Sigmoid colon (tissue), 4 donors: Measurements from ENCODE around the gene TPST2.

Source experiments
- EP300 ChIP-seq, 4 donors: sonication (generic); formaldehyde crosslinking; IDR thresholded peaks; one replicate each; pipeline ENCODE4 v1.6.1; 2017; ENCODE audit warnings: antibody characterized with exemption in 4 of 4
- POLR2A ChIP-seq, 2 donors: fragments of 450-650 bp; IDR thresholded peaks; one replicate each; pipeline ENCODE4 v1.6.1; 2016; ENCODE audit warnings: antibody characterized with exemption in 2 of 2, mild to moderate bottlenecking in 2 of 2, moderate library complexity in 2 of 2
- POLR2AphosphoS5 ChIP-seq, 4 donors: sonication (generic); formaldehyde crosslinking; IDR thresholded peaks; one replicate each; pipeline ENCODE4 v1.6.1; 2017; ENCODE audit warnings: antibody characterized with exemption in 4 of 4
- TF ChIP-seq, protein P1 (sequence below), 4 experiments: fragments of 450-650 bp in 3 of 4; fragments of 200-600 bp in 1 of 4; IDR thresholded peaks; one replicate each; pipeline ENCODE4 v1.5.1; 2016 to 2019; ENCODE audit warnings: antibody characterized with exemption in 4 of 4, mild to moderate bottlenecking in 3 of 4, moderate library complexity in 2 of 4

DNA sequence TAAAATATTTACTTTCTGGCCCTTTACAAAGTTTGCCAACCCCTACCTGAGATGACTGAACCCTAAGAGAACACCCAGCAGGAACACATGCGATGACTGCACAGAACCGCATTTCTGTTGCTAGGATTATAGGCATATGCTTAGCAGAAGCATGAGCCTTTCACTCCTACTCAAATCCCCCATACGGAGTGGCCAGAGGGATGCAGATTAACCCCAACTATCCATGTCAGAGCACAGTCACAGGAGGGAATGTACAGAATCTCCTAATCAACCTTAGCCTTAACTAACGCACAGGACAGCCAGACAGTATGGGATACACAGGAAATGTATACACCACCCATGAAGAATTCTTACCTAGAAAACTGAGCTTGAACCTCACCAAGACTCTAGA is 112.6 kb downstream of the TPST2 start:
- no peak for TF ChIP-seq POLR2A (IDR thresholded peaks at IDR 0.05)
- TF ChIP-seq, protein P1, sequence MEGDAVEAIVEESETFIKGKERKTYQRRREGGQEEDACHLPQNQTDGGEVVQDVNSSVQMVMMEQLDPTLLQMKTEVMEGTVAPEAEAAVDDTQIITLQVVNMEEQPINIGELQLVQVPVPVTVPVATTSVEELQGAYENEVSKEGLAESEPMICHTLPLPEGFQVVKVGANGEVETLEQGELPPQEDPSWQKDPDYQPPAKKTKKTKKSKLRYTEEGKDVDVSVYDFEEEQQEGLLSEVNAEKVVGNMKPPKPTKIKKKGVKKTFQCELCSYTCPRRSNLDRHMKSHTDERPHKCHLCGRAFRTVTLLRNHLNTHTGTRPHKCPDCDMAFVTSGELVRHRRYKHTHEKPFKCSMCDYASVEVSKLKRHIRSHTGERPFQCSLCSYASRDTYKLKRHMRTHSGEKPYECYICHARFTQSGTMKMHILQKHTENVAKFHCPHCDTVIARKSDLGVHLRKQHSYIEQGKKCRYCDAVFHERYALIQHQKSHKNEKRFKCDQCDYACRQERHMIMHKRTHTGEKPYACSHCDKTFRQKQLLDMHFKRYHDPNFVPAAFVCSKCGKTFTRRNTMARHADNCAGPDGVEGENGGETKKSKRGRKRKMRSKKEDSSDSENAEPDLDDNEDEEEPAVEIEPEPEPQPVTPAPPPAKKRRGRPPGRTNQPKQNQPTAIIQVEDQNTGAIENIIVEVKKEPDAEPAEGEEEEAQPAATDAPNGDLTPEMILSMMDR (IDR thresholded peaks at IDR 0.05): no peak
- TF ChIP-seq EP300 (IDR thresholded peaks at IDR 0.05): no peak
- no peak for TF ChIP-seq POLR2AphosphoS5 (IDR thresholded peaks at IDR 0.05)
